Measurements from ENCODE around the gene SHMT2. TPM values are rescaled to one million over a fixed set of nuclear protein-coding genes. Genes with fewer than 3 reads are reported as not detected.
A peak's percentile ranks its signal among the peaks of the same experiment; 100 is the strongest.

SHMT2 gene
- total and polyA plus RNA-seq, 9 of the 15 experiments (the other 6 are each of a cell fraction or from before 2014, with no cell fraction given): 46.1 to 319 (median 115) TPM

GRCh38 chr12:57213058-57213715 is 16.3 kb upstream of the SHMT2 start (continued):
- no peak for TF ChIP-seq CREB3L1 (IDR thresholded peaks at IDR 0.05; ENCODE audit: borderline replicate concordance, low read depth)
- 0 out of 2 replicates have a peak, but pooled peaks have one; percentile 25 for TF ChIP-seq CXXC5 (CRISPR knock-in tag; IDR thresholded peaks at IDR 0.05)
- TF ChIP-seq ARID2 (IDR thresholded peaks at IDR 0.05): peak; percentile 63; the same call in 1 of the 2 replicates
- 0 out of 2 replicates have a peak, but pooled peaks have one; percentile 47 for TF ChIP-seq MTA3 (IDR thresholded peaks at IDR 0.05; ENCODE audit: borderline replicate concordance)
- no peak for TF ChIP-seq RERE (CRISPR knock-in tag; IDR thresholded peaks at IDR 0.05; ENCODE audit: borderline replicate concordance)
- no peak for TF ChIP-seq ZNF133 (CRISPR knock-in tag; IDR thresholded peaks at IDR 0.05)
- peak in 1 of 2 experiments; percentile 74; a peak in 2 of 4 replicates for TF ChIP-seq MNT (conservative IDR thresholded peaks at IDR 0.05)
- no peak for TF ChIP-seq IRF2 (CRISPR knock-in tag; IDR thresholded peaks at IDR 0.05)
- no peak for TF ChIP-seq BRCA1 (IDR thresholded peaks at IDR 0.05)
- TF ChIP-seq BRCA1 (CRISPR knock-in tag; IDR thresholded peaks at IDR 0.05): no peak
- no peak for TF ChIP-seq SNRNP70 (optimal IDR thresholded peaks at IDR 0.05; ENCODE audit: low read depth, low read length)
- peak; percentile 78 to 85 for TF ChIP-seq RAD21 (CRISPR knock-in tag; conservative IDR thresholded peaks at IDR 0.05 in 1 of 2, IDR thresholded peaks at IDR 0.05 in 1 of 2)
- peak; percentile 58; the same call in 1 of the 2 replicates for TF ChIP-seq VEZF1 (CRISPR knock-in tag; IDR thresholded peaks at IDR 0.05)
- TF ChIP-seq RBBP5 (IDR thresholded peaks at IDR 0.05; ENCODE audit: borderline replicate concordance, insufficient read depth, low read length, poor library complexity, severe bottlenecking): no peak
- no peak for TF ChIP-seq MTF1 (CRISPR knock-in tag; IDR thresholded peaks at IDR 0.05; ENCODE audit: borderline replicate concordance)
- peak; percentile 62; the same call in 1 of the 2 replicates for TF ChIP-seq STAG1 (CRISPR knock-in tag; IDR thresholded peaks at IDR 0.05; ENCODE audit: borderline replicate concordance)
- no peak for TF ChIP-seq XRCC4 (IDR thresholded peaks at IDR 0.05; ENCODE audit: extremely low read depth, insufficient read depth, insufficient read length)

Measured in K562 (cell line).